Glomerular visceral epithelial cell (primary cell): ENCODE results near the gene CTTNBP2.

Experiments used
- DNase-seq: peaks from one replicate; pipeline ENCODE4 v3.0.0-alpha.2; 2016; ENCODE audit errors: extremely low spot score

Gene CTTNBP2, protein sequence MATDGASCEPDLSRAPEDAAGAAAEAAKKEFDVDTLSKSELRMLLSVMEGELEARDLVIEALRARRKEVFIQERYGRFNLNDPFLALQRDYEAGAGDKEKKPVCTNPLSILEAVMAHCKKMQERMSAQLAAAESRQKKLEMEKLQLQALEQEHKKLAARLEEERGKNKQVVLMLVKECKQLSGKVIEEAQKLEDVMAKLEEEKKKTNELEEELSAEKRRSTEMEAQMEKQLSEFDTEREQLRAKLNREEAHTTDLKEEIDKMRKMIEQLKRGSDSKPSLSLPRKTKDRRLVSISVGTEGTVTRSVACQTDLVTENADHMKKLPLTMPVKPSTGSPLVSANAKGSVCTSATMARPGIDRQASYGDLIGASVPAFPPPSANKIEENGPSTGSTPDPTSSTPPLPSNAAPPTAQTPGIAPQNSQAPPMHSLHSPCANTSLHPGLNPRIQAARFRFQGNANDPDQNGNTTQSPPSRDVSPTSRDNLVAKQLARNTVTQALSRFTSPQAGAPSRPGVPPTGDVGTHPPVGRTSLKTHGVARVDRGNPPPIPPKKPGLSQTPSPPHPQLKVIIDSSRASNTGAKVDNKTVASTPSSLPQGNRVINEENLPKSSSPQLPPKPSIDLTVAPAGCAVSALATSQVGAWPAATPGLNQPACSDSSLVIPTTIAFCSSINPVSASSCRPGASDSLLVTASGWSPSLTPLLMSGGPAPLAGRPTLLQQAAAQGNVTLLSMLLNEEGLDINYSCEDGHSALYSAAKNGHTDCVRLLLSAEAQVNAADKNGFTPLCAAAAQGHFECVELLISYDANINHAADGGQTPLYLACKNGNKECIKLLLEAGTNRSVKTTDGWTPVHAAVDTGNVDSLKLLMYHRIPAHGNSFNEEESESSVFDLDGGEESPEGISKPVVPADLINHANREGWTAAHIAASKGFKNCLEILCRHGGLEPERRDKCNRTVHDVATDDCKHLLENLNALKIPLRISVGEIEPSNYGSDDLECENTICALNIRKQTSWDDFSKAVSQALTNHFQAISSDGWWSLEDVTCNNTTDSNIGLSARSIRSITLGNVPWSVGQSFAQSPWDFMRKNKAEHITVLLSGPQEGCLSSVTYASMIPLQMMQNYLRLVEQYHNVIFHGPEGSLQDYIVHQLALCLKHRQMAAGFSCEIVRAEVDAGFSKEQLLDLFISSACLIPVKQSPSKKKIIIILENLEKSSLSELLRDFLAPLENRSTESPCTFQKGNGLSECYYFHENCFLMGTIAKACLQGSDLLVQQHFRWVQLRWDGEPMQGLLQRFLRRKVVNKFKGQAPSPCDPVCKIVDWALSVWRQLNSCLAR (N-terminal part only)

DNA sequence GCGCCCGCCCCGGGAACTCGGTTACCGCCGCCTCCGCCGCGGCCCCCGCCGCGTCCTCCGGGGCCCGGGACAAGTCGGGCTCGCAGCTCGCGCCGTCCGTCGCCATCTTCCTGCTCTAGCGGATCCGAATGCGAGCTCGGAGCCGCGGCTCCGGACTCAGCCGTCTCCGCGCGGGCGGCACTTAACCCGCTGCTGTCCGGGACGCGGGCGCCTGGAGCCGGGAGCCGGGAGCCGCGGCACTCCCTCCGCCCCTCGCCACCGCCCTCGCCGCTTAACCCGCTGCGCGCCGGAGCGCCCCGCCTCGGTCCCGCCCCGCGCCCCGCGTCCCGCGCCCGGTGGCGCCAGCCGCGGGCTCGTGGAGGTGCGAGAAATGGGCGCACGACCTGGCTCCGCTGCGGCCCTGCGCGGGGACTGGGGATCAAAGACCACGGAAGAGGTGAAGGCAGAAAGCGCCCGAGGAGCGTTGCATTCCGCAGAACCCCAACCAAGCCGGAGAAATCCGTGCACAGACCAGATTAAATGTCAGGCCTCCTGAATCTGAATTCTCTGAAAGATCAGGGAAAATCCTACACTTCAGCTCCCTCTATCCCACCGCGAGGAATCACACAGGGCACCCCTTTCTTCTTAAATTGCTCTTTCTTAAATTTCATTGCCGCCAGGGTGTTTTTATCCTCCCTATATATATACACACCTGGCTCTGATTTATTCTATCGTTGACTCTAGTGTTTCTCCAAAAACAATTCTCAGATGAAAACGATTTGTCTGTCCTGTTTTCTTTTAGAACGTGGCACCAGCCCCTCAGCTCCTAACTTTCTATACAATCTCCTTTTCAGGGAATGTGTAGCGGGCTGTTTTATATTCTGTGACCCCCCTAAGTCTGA is at the start of gene CTTNBP2:
TSS of gene CTTNBP2 (minus strand) at position 132 of the 881 bp plus-strand sequence. CDS start at position 106, 26 bp downstream.
- DNase-seq = peak; percentile 60

- no peak for DNase-seq
These were observed 43.1 kb upstream of the CTTNBP2 start for GRCh38 chr7:117916309-117916708.

DNA sequence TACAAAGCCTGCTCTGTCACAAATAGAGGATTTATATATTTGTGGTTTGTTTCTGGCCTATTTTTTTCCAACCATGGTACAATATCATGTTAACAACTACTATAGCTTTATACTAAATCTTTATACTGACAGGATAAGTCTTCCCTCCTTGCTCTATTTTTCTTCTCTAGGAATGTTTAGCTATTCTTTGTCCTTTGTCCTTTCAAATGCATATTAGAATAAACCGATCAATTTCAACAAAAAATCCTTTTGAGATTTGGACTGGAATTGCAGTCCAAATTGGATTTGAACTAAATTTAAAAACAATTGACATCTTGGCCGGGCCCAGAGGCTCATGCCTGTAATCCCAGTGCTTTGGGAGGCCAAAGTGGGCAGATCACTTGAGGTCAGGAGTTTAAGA is 39.2 kb upstream of the CTTNBP2 start:
- no peak for DNase-seq

- DNase-seq = no peak
These were observed 35.0 kb upstream of the CTTNBP2 start for GRCh38 chr7:117908031-117908795.

- no peak for DNase-seq
These were observed 33.9 kb upstream of the CTTNBP2 start for GRCh38 chr7:117907049-117907640.

- no peak for DNase-seq
These were observed 29.2 kb upstream of the CTTNBP2 start for GRCh38 chr7:117902314-117902889.

GRCh38 chr7:117901089-117901797 is 28.0 kb upstream of the CTTNBP2 start:
- no peak for DNase-seq

DNA sequence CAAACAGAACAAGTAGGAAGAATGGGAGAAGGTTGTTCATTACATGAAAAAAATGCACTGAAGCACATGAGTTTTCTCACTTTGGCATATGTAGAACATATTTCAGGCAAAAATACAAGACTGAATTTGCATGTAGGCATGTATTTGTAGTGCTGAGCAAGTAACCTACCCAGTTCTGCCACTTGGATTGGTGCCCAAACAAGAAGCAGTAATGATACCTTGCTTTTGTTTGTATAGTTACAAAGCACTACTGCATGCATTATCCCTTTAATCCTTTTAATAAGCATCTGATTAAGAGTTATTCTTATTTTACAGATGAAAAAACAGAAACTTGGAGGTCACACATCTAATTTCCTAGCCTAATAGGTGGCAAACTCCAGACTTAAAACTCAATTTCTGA is 23.1 kb upstream of the CTTNBP2 start:
- no peak for DNase-seq

GRCh38 chr7:117895276-117895675 is 22.0 kb upstream of the CTTNBP2 start:
- DNase-seq = peak; percentile 1

DNA sequence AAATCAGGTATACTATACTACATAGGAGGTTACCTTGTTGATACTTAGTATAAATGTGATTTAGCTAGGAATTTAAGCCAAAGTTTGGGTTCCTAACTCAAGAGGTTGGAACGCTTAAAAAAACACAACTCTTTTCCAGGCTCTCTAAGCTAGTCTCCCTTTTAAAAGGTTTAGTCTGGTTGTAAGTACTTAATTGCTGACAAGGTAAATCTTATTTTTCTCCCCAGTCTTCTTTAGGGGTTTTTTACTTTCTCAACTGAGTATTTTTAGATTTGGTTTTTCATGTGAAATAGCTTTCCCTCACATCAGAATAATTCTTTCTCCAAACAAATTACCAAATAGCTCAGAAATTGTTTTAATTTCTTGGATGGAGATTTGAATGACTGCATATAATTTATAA is 20.8 kb upstream of the CTTNBP2 start:
- DNase-seq = no peak

GRCh38 chr7:117892821-117893220 is 19.6 kb upstream of the CTTNBP2 start:
- DNase-seq = no peak

GRCh38 chr7:117889611-117890010 is 16.4 kb upstream of the CTTNBP2 start:
- no peak for DNase-seq

- DNase-seq = no peak
These were observed 15.4 kb upstream of the CTTNBP2 start for GRCh38 chr7:117888627-117889026.

GRCh38 chr7:117882594-117882993 is 9.4 kb upstream of the CTTNBP2 start:
- DNase-seq = no peak

DNA sequence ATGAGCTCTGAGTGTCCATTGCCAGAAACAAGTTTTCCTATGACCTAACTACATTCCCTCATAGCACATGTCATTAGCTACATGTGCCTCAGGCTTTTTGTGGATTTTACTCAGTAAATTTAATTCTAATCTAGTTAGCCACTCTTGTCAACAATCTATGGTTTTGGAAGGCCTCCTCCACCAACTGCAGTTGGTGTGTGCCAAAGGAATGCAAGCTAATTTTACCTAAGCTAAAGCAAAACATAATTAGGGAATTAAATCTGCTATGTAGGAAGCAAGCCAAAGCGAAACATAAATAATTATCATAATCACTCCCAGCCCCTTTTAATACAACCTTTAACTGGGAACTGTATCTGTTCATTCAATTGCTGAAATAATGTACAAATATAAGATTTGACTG is 3.5 kb upstream of the CTTNBP2 start:
- DNase-seq = no peak

GRCh38 chr7:117875566-117875965 is 2.3 kb upstream of the CTTNBP2 start:
- peak; percentile 21 for DNase-seq

DNA sequence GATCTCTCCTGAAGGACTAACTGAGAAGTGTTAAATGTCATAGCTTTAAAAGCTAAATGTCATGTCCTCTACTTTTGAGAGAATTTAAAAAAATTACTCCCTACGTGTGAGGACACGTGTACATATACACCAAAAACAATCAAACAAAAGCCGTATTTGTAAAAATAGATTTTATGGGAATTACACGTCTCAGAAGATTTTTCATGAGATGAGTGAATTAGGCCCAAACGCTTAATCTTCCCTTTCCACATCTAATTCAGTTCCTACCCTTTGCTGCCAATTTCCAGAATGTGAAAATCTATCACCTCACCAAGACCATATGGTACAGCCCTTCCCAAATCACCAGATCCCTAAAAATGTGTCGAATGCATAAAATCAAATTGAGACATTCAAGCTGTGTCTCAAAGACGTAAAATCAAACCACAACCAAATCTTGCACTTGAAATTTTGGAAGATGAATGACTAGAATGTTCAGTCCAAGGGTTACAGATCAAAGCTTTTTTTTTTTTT is 1.0 kb upstream of the CTTNBP2 start:
- DNase-seq = no peak

DNA sequence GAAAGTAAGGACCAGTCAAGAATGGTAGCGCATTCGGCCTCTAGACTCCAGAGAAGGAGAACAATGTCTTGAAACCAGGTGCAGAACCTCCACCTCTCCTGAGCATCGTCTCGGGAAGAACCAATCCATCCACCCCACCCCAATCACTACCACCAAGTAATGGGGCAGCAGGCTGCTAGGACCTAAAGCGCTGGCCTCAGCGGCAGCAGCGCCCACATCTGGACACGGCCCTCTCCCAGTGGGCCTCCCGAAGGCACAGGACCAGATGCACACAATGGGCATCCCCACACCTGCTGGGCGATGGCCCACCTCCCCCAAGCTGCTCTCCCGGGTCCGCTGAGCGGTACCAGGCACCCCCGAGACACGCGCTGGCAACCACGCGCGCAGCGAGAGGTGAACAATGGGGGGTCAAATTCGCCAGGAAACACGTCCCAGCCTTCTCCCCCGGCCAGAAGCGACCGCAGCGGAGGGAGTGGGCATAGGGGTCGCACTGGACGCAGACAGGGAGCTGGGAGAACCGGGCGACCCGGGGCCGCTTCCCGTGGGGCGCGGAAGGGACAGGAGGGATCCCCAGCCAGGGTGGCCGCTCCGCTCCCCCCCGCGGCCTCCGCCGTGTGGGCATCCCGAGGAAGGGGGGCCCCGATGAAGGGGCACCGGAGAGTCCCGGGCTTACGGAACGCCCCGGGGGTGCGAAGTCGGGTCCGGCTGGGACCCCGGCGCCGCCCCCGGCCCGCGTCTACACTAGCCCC is 506 bp downstream of the CTTNBP2 start:
- peak; percentile 33 for DNase-seq
